A549 treated with DMSO at 1 μM for 4 hours (cell line): Measurements from ENCODE around the gene HSD17B13. TPM values are rescaled to one million over a fixed set of nuclear protein-coding genes. Genes with fewer than 3 reads are reported as not detected.

ENCODE experiments used
- total RNA-seq: library from RNA; stranded (reverse); fragments of 200-300 nt; extraction: Qiagen RNA extraction; gene quantifications from 5 replicates; pipeline ENCODE4 v1.2.3, GENCODE V29; 2022; ENCODE audit warnings: low read depth

The HSD17B13 gene
- total RNA-seq: 0.05 to 0.07 TPM (median 0.05 TPM) in 3 of 5 replicates, not detected in the others

DNA sequence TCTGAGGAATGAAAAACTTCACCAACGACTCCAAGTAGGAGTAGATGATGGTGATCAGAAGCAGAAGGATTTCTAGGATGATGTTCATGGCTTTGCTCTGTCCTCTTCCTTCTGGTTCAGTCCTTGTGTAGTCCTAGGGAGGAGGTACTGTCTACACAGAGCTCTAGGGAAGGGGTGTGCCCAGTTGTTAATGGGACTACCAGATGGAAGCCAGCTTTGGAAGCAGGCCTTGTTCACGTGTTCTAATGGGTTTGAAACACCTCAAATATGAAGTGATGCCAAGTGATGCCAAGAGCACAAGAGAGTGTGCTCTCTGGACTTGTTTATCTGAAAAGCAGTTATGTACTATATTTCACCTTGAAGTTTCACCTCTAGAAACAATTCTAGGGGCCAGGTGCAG lies at the start of gene HSD17B13:
Gene HSD17B13 (minus strand): TSS at position 129 of the 400 bp plus-strand sequence. CDS start 41 bp downstream, at position 88.

Other genes with a start within 250 kb of the HSD17B13 start
- gene KLHL8, start 102.3 kb downstream of the HSD17B13 start, total RNA-seq: 5.2 to 7.0 TPM (median 6.3 TPM) in 5 replicates
- 40.3 to 58.9 TPM (median 48.2 TPM) in 5 replicates for gene HSD17B11, start 68.3 kb upstream of the HSD17B13 start, total RNA-seq
- gene NUDT9, start 99.7 kb upstream of the HSD17B13 start, total RNA-seq: 23.0 to 30.2 TPM (median 24.8 TPM) in 5 replicates
- gene SPARCL1, start 206.5 kb upstream of the HSD17B13 start, total RNA-seq: not detected in 5 replicates